NCI-H1048 (cell line): ENCODE data around the gene PRND.
"Not testable (repeated sequence)": the region's sequence is repeated elsewhere in the genome, so short reads cannot be mapped to it uniquely, and the experiment has no call there.

ENCODE experiments used
- DNase-seq: peaks from one replicate; lab custom pipeline; 2025; lab: John Stamatoyannopoulos, UW

PRND gene, protein sequence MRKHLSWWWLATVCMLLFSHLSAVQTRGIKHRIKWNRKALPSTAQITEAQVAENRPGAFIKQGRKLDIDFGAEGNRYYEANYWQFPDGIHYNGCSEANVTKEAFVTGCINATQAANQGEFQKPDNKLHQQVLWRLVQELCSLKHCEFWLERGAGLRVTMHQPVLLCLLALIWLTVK

DNA sequence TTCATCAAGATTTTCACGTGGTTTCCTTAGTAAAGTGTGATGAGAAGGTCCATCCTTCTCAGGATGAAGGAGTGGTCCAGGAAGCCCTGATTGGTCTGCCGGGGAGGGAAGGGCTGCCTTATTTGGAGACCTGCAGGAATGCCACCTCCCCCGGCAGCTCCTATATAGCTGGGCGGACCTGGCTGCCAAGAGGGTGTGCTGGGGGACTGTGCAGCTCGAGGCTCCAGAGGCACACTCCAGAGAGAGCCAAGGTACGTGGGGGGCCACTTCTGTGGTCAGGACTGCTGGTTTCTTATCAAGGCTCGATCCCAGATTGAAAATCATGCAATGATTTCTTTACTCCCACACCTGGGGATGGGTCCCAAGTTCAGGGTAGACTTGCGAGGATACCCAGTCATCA is at the start of gene PRND:
Gene PRND, plus strand, starts transcription at position 191 of the 400 bp plus-strand sequence. CDS start 2,643 bp downstream, outside the sequence.
- DNase-seq: no peak

DNA sequence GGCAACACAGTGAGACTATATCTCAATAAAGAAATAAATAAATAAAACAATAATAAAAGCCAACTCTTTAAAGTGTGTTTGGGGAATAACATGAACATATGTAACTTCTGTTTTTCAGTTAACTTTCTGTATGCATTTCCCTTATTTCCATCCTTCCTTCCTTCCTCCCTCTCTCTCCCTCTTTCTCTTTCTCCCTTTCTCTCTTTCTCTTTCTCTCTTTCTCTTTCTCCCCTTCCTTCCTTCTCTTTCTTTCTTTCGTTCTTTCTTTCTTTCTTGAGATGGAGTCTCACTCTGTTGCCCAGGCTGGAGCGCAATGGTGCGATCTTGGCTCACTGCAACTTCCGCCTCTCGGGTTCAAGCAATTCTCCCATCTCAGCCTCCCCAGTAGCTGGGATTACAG is 48.8 kb upstream of the PRND start:
- DNase-seq: no peak

DNA sequence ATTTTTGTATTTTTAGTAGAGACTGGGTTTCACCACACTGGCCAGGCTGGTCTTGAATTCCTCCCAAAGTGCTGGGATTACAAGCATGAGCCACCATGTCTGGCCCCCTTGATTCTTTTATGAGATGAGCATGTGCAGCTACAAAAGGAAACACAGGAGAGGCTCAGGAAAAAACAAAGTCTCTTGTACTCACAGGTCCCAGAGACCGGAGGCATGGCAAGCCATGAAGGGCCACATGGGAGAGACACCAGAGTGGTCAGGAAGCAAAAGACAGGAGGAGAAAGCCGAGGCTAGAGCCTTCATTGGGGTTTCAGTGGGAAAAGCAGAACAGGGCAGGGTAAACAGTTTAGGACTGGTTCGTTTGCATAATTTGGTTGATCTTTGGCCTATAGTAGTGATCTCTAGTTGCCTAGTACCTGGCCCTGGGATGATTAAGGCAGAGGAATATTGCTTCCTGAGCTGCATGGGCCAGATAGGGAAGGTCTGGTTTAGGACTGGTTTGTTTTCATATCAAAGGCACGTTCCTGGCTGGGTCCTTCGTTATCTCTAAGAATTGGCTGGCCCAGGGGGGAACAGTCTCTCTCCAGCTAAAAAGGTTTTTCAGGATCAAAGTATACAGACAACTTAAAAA is 48.2 kb upstream of the PRND start:
- no peak for DNase-seq

DNA sequence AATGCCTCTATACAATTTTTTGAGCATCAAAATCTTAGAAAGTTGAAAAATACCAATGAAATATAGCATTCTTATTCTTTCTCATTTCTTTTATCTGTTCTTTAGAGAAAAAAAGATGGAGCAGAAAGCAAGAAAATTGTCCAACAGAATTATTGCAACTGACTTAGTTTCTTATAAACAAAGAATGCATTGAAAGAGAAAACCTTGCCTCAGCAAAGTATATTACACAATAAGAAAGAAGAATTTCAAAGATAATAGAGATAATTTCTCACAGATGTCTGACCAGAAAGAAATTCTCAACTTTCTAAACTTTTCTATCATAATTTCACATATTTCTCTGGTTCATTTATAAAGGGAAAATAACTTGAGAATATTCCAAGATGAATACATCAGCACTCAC is 47.0 kb upstream of the PRND start:
- no peak for DNase-seq

DNA sequence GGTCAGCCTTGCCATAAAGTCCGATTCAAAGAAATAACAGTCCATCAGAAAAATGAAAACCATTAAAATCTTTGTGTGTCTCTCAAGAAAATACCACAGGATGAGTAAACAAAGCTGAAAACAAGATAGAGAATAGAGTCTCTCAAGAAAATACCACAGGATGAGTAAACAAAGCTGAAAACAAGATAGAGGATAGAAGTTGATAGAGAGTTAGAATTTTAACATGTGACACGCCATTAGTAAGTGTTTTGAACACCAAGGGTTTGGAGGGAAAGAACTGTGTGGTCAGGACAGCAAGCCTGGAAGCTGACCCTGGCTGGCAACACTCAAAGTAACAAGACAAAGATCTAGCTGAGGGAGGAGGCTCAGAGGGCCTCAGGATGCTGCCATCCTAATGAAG is 43.9 kb upstream of the PRND start:
- no peak for DNase-seq

DNA sequence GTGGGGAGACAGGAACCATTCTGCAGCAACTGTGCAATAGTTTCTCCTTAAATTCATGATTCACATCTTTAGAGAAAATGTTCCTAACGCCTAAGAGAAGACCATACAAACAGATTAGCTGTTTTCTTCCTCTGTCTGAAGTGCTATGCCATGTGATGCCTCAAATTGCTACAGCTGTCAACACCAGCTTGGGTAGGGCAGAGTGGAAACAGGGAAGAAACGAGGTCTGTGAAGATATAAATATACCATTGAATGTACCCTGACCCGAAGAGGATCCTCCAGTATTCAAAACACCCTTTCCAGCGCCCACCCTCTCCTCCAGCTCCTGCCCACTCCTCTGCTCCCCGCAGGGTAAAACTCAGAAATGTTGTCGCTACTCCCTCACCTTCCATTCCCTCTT is 40.3 kb upstream of the PRND start:
- DNase-seq: no peak

DNA sequence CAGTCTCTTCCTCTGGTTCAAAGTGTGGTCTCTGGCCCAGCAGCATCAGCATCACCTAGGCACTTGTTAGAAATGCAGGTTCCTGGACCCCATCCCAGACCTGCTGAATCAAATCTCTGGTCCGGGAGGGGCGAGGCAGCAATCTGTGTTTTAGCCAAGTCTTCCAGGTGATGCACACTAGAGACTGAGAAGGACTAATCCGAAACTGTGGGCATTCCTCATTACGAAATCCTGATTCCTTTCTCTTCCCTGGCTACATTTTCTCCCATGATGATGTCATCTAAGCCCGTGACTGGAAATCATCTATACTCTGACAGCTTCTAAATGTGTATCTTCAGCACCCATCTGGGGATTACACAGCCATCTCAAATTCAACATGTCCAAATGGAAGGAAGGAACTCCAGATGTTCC is 39.7 kb upstream of the PRND start:
- DNase-seq: no peak

DNA sequence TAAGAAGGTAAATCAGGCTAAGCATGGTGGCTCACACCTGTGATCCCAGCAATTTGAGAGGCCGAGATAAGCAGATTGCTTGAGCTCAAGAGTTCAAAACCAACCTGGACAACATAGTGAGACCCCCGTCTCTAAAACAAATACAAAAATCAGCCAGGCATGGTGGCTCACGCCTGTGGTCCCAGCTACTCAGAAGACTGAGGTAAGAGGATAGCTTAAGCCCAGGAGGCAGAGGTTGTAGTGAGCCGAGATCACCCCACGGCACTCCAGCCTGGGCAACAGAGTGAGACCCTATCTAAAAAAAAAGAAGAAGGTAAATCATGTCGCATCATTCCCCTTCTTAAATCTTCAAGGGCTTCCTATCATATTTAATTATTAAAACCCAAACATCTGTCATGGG is 39.0 kb upstream of the PRND start:
- DNase-seq: no peak

DNA sequence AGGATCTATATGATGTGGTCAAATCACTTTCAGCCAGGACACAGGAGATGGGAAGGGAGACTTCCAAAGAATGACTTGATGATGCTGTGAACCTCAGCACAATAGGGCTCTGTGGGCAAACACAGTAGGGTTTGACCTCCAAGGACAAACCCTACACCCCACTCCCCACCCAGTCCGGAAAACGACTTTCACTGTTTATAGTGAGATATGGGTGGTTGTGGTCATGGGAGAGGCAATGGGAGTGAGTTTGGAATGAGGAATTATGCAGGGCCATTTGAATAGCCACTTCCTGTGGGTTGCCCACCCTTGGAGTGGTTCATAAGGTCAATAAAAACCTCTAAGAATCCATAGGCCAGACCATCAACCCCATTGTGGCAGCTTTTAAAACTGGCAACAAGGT is 38.4 kb upstream of the PRND start:
- DNase-seq: no peak

DNA sequence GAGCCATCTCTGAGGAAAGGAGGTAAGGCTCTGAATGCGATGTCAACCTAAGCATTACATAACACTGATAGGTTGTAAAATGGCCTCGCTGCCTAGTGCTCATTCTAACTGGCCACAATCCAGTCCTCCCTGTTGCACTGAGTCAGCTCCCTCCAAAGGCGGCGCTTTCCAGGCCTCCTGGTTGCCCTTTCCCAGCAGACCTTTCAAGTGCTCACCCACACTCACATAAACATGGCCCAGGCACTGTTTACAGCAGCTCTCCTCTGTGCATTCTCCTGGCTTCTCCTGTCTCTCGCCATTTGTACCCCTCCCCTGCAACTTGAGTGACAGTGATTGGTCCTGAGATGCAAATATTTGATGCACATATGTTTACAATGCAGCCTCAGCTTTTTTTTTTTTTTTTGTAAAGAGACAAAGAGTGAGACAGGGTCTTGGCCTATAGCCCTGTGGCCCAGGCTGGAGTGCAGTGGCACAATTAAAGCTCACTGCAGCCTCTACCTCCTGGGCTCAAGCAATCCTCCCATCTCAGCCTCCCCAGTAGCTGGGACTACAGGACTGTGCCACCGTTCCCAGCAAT is 36.8 kb upstream of the PRND start:
- no peak for DNase-seq

DNA sequence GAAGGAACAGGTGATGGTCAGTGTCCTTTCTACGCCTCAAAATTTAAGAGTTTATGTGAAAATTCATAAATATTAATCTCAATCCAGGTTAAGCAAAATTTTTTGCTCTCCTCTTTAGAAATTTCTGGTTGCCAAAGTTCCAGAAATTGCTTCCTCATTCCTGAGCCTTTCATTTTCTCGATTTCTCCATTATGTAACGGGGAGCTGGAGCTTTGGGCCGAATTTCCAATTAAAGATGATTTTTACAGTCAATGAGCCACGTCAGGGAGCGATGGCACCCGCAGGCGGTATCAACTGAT is 35.8 kb upstream of the PRND start:
- no peak for DNase-seq

DNA sequence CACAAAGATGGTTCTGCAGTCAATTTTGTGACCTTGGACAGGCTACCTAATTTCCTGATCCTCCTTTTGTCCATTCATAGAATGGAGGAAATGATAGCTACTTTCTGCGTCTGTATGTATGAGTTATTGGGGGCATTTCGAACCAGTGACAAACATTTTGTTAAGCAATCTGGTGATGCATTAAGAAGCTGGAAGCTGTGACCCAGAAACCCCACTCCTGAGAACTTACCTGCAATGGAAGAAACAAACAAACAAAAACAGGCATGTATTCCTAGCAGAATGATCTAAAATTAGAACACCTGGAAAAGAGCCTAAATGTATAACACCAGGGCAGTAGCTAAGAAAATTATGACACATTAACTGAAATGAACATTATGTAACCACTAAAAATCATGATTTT is 33.4 kb upstream of the PRND start:
- no peak for DNase-seq

DNA sequence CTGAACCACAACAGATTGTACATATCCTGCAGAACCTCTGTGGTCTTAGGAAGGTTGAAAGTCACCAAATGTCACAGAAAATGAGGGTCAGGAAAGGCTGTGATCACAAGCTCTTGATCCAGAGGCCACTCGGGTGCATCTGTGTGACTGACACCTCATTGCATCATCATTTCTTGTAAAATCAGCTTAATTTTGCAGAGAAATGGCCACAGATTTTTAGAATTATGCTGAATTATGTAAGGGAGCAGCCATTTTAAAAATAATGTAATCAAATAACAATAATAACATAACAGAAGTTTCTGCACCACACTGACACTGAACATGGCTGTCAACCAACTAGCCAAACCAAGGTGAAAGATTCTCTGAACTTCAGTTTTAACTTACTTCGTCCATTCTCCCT is 32.5 kb upstream of the PRND start:
- no peak for DNase-seq

DNA sequence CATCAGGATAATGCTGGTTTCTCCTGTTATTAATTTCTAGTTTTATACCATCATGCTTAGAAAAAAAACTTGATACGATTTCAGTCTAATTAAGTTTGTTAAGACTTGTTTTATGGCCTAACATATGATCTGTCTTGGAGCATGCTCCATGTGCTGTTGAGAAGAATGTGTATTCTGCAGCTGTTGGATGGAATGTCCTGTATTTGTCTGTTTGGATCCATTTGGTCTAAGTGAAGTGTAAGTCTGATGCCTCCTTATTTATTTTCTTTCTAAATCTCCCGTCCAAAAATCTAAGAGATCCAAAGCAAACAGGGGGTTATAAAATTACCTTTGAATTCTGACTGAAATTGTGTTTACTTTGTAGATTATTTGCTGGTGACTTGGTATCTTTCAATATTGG is 30.0 kb upstream of the PRND start:
- DNase-seq: no peak

DNA sequence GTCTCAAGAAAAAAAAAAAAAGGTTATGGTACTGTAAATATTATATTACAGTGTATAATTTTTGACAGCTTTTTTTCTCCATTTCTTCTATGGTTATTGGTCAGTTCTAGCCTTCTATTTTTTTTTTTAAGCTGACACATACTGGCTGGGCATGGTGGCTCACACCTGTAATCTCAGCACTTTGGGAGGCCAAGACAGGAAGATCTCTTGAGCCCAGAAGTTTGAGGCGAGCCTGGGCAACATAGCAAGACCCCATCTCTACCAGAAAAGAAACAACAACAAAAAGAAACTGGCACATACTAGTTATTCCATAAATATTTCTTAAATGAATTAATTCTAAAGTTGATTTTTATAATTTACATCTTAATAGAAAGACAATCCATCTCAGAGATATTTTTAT is 27.6 kb upstream of the PRND start:
- DNase-seq: no peak

DNA sequence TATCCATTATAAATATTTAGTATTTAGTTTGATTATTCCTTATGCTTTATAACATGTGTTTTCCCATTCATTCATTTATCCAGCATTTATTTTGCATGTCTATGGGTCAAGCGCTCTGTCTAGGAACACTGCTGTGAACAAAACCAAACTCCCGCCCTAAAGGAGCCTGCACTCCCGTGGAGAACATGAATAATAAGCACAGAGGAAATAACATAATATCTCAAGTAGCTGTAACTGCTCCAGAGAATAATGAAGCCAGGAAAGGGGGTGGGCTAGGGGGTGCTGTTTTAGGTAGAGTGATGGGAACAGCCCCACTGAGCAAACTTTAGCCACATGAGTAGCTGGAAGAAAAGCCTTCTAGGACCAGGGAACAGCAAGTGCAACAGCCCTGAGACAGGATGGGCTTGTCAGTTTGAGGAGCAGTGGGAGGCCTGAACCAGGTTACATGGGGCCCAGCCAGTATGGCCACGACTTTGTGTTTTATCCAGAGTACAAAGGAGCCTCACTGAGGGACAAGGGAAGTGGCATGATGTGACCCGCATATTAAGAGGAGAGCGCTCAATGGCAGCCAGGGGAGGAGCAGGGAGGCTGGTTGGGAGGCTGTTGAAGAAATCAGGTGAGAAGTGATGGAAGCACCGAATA is 24.4 kb upstream of the PRND start:
- no peak for DNase-seq

DNA sequence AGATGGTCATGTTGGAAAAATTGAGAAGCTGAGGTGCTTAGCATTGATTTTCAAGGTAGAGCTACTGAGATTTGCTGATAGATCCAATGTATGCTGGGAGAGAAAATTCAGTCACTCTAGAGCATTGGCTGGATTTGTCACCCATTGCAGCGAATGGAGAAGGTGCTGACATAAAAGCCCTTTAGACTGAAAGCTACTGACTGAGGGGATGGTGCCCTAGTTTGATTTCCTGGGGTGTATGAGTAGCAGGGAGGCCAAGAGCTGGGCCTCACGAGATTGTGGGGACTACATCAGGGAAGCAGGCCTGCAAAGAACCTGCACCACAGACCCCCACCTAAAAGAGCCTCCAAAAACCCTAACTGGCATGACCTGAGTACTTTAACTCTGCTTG is 23.9 kb upstream of the PRND start:
- no peak for DNase-seq

DNA sequence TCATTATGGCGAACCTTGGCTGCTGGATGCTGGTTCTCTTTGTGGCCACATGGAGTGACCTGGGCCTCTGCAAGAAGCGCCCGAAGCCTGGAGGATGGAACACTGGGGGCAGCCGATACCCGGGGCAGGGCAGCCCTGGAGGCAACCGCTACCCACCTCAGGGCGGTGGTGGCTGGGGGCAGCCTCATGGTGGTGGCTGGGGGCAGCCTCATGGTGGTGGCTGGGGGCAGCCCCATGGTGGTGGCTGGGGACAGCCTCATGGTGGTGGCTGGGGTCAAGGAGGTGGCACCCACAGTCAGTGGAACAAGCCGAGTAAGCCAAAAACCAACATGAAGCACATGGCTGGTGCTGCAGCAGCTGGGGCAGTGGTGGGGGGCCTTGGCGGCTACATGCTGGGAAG is 22.5 kb upstream of the PRND start:
- DNase-seq: no peak

DNA sequence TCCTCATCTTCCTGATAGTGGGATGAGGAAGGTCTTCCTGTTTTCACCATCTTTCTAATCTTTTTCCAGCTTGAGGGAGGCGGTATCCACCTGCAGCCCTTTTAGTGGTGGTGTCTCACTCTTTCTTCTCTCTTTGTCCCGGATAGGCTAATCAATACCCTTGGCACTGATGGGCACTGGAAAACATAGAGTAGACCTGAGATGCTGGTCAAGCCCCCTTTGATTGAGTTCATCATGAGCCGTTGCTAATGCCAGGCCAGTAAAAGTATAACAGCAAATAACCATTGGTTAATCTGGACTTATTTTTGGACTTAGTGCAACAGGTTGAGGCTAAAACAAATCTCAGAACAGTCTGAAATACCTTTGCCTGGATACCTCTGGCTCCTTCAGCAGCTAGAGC is 21.8 kb upstream of the PRND start:
- no peak for DNase-seq

DNA sequence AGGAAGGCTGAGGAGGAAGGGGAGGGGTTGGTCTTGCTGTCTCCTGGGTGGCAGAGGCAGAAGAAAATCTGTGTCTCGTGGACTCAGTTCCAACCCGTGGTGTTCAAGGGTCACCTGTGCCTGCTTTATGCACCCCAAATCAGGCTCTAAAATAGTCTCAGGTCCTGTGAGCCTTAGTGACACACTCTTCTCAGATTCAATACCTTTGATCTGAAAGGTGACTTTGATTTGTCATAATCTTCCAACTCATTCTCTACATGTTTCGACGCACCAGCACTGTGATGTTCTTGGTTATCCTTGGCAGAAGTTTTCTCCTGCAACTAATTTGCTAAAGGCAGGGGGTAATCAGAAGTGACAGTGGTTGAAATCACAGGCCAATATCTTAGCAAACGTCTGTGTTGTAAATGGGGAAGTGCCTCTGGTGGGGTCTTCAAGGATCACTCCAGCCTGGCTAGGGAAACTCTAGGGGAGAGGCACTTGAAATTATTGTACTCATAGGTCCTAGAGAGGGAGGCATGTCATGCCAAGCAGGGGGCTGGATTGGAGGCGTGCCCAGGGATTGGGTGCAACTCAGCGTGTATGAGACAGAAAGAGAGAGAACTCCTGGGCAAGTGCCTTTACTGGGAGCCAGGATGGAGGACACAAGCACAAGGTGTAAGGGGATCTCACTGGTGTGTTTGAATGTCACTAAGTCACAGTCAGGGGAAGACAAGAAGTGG is 19.0 kb upstream of the PRND start:
- no peak for DNase-seq

DNA sequence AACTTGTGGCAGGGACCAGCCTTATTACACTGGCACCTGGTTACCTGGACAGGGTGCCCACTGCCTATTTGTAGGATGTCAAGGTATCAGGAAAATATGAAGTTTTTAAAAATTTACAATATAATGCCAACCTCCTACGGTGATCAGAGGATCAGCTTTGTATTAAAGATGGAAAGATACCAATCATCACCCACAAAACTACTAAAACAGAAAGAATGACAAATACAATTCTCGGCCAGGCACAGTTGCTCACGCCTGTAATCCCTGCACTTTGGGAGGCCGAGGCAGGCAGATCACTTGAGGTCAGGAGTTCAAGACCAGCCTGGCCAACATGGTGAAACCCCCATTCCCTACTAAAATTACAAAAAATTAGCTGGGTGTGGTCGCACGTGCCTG is 18.4 kb upstream of the PRND start:
- DNase-seq: no peak

DNA sequence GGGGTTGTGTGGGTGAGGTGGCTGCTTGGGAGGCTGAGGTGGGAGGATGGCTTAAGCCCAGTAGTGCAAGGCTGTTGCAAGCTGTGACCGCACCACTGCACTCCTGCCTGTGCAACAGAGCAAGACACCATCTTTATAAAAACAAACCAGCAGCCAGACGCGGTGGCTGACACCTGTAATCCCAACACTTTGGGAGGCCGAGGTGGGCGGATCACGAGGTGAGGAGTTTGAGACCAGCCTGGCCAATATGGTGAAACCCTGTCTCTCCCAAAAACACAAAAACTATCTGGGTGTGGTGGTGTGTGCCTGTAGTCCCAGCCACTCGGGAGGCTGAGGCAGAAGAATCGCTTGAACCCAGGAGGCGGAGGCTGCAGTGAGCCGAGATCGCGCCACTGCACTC is 14.8 kb upstream of the PRND start:
- DNase-seq: not testable (repeated sequence)

DNA sequence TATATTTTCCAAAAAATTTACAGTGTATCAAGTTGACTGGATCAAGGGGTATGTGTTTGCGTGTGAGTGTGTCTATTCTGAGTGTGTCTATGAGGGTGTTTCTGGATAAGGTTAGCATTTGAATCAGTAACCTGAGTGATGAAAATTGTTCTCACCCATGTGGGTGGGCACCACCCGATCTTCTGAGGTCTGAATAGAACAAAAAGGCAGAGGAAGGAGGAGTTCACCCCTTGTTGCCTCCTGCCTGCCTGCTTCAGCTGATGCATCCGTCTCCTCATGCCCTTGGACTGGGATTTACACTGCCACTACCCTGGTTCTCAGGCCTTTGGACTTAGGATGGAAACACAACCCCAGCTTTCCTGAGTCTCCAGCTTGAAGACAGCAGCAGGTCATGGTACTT is 13.7 kb upstream of the PRND start:
- DNase-seq: no peak
